ENCODE results near the gene CCDC87.

DNA sequence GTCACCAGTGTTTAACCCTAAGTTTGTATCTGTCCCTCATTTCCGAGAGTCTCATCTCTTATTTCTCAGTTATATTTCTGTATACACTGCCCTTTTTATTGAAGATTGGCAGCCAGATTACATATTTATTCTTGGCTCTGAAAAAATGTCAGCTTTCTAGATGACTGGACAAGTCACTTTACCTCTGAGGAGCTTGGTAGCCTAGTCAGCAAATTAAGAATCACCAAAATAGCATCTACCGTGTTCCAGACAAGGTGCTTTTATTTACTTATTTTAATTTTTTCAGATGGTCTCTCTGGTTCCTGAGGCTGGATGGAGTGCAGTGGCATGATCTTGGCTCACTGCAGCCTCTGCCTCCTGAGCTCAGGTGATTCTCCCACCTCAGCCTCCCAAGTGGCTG is 40.1 kb upstream of the CCDC87 start:
- TF ChIP-seq, protein P1, sequence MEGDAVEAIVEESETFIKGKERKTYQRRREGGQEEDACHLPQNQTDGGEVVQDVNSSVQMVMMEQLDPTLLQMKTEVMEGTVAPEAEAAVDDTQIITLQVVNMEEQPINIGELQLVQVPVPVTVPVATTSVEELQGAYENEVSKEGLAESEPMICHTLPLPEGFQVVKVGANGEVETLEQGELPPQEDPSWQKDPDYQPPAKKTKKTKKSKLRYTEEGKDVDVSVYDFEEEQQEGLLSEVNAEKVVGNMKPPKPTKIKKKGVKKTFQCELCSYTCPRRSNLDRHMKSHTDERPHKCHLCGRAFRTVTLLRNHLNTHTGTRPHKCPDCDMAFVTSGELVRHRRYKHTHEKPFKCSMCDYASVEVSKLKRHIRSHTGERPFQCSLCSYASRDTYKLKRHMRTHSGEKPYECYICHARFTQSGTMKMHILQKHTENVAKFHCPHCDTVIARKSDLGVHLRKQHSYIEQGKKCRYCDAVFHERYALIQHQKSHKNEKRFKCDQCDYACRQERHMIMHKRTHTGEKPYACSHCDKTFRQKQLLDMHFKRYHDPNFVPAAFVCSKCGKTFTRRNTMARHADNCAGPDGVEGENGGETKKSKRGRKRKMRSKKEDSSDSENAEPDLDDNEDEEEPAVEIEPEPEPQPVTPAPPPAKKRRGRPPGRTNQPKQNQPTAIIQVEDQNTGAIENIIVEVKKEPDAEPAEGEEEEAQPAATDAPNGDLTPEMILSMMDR (conservative IDR thresholded peaks at IDR 0.05; ENCODE audit: low read length), result no peak
- no peak for TF ChIP-seq EZH2phosphoT487 (IDR thresholded peaks at IDR 0.05; ENCODE audit: borderline replicate concordance)

All from Loucy (cell line).